Calu3 (cell line): ENCODE results near the gene TRDN. TPM values are rescaled to one million over a fixed set of nuclear protein-coding genes. Genes with fewer than 3 reads are reported as not detected.

Source experiments
- BruUV-seq: library from RNA; stranded (reverse); fragments of 400-500 nt; replicated peaks from 2 replicates; lab custom pipeline; 2021; lab: Mats Ljungman, UMichigan
- CTCF ChIA-PET: fragments of 300-600 bp; sonication (Branson Sonifier 250); formaldehyde crosslinking; loops from one replicate; lab custom pipeline; 2022; ENCODE audit warnings: antibody characterized with exemption; lab: Charles Lee
- DNase-seq: peaks from one replicate; pipeline ENCODE4 v3.0.0; 2022
- H3K27ac Mint-ChIP-seq: one replicate; pipeline ENCODE4 v1.8.0; 2022; ENCODE audit warnings: mixed read lengths; ENCODE audit not compliant: unreplicated experiment
- H3K27me3 Mint-ChIP-seq: one replicate; pipeline ENCODE4 v1.8.0; 2022; ENCODE audit warnings: mixed read lengths; ENCODE audit not compliant: unreplicated experiment
- H3K36me3 Mint-ChIP-seq: one replicate; pipeline ENCODE4 v1.8.0; 2022; ENCODE audit warnings: mild to moderate bottlenecking, moderate library complexity, mixed read lengths; ENCODE audit not compliant: insufficient read depth, unreplicated experiment
- H3K4me1 Mint-ChIP-seq: one replicate; pipeline ENCODE4 v1.8.0; 2022; ENCODE audit warnings: mild to moderate bottlenecking, low read depth, mixed read lengths; ENCODE audit not compliant: unreplicated experiment
- H3K4me3 Mint-ChIP-seq: one replicate; pipeline ENCODE4 v1.8.0; 2022; ENCODE audit warnings: mild to moderate bottlenecking, low read depth, moderate library complexity, mixed read lengths; ENCODE audit not compliant: unreplicated experiment
- H3K9me3 Mint-ChIP-seq: one replicate; pipeline ENCODE4 v1.8.0; 2022; ENCODE audit warnings: low read depth, mixed read lengths; ENCODE audit not compliant: unreplicated experiment
- intact Hi-C: fragments of 100-400 bp; cut with micrococcal nuclease; formaldehyde crosslinking; loops from one replicate; pipeline ENCODE4 v1.10.0; 2022; ENCODE audit not compliant: unreplicated experiment
- total RNA-seq: library from RNA; stranded (reverse); gene quantifications from 2 replicates; pipeline ENCODE4 v1.2.3, GENCODE V29; 2022
- TF ChIP-seq, protein P1 (sequence below): fragments of 200-600 bp; IDR thresholded peaks from one replicate; pipeline ENCODE4 v1.8.0; 2022; ENCODE audit warnings: antibody characterized with exemption; ENCODE audit not compliant: unreplicated experiment

Gene TRDN
- total RNA-seq, 1 experiment from 2014 or later, result not detected

DNA sequence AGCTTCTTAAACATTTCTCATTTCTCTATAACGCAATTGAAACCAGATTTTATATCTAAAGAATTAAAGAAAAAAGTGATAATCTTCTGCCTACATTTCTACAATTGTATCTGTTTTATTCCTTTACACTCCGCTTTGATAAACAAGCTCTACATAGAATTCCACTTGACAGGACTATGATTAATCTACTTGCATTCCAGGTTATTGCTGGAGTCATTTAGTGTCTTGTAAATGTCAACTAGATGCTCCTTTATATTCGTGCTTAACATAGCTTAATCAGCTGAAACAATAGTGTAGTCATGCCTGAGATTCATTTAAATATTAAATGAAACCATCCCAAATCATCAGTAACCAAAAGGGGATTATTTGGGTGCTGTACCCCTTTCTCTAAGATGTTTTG, 284.0 kb downstream of the TRDN start:
- H3K4me3 Mint-ChIP-seq, result no peak overlapping the region
- no TSS peak for BruUV-seq
- H3K36me3 Mint-ChIP-seq, result no peaks in the 10 kb centered on the region
- no peaks in the 10 kb centered on the region for H3K4me1 Mint-ChIP-seq
- H3K9me3 Mint-ChIP-seq, result no peaks in the 10 kb centered on the region
- H3K27me3 Mint-ChIP-seq, result no peaks in the 10 kb centered on the region
- intact Hi-C loops, result no loop called here
- TF ChIP-seq, protein P1, sequence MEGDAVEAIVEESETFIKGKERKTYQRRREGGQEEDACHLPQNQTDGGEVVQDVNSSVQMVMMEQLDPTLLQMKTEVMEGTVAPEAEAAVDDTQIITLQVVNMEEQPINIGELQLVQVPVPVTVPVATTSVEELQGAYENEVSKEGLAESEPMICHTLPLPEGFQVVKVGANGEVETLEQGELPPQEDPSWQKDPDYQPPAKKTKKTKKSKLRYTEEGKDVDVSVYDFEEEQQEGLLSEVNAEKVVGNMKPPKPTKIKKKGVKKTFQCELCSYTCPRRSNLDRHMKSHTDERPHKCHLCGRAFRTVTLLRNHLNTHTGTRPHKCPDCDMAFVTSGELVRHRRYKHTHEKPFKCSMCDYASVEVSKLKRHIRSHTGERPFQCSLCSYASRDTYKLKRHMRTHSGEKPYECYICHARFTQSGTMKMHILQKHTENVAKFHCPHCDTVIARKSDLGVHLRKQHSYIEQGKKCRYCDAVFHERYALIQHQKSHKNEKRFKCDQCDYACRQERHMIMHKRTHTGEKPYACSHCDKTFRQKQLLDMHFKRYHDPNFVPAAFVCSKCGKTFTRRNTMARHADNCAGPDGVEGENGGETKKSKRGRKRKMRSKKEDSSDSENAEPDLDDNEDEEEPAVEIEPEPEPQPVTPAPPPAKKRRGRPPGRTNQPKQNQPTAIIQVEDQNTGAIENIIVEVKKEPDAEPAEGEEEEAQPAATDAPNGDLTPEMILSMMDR, result no peak
- no peak for DNase-seq
- CTCF ChIA-PET, result interaction anchor here (0.7 kb wide), 1 partner anchor 28 kb away, joined by 3 read pairs; no protein-coding TSS in a partner anchor
- no peak overlapping the region for H3K27ac Mint-ChIP-seq

GRCh38 chr6:123352279-123352678, 284.5 kb downstream of the TRDN start:
- Mint-ChIP-seq H3K4me3 (no peak overlapping the region), H3K27me3 (no peaks in the 10 kb centered on the region), H3K36me3 (no peaks in the 10 kb centered on the region), H3K9me3 (no peaks in the 10 kb centered on the region), H3K27ac (no peak overlapping the region), H3K4me1 (no peaks in the 10 kb centered on the region)
- TF ChIP-seq, protein P1, result no peak
- CTCF ChIA-PET, result interaction anchor here (0.7 kb wide), 1 partner anchor 28 kb away, joined by 3 read pairs; no protein-coding TSS in a partner anchor
- BruUV-seq, result no TSS peak
- intact Hi-C loops, result no loop called here
- DNase-seq, result no peak

DNA sequence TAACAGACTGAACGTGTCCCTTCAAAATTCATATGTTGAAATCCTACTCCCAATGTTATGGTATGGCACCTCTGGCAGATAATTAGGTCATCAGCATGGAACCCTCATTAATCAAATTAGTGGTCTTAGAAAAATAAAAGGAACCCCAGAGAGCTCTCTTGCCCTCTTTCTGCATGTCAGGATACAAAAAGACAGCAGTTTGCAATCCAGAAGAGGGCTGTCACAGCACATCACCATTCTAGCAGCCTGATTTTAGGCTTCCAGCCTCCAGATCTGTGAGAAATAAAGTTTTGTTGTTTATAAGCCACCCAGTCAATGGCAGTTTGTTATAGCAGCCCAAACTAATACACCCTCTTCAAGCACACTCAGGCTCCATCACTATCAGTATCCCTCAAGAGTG, 292.9 kb downstream of the TRDN start:
- BruUV-seq, result no TSS peak
- Mint-ChIP-seq H3K27me3 (no peaks in the 10 kb centered on the region), H3K4me1 (no peaks in the 10 kb centered on the region), H3K9me3 (no peaks in the 10 kb centered on the region), H3K36me3 (no peaks in the 10 kb centered on the region), H3K27ac (no peak overlapping the region), H3K4me3 (no peak overlapping the region)
- TF ChIP-seq, protein P1, result no peak
- CTCF ChIA-PET, result no interaction called here
- intact Hi-C loops, result no loop called here
- no peak for DNase-seq

- no TSS peak for BruUV-seq
- CTCF ChIA-PET, result no interaction called here
- Mint-ChIP-seq H3K27ac (no peak overlapping the region), H3K9me3 (no peaks in the 10 kb centered on the region), H3K4me3 (no peak overlapping the region), H3K4me1 (no peaks in the 10 kb centered on the region), H3K27me3 (no peaks in the 10 kb centered on the region), H3K36me3 (no peaks in the 10 kb centered on the region)
- intact Hi-C loops, result no loop called here
- TF ChIP-seq, protein P1, result no peak
- DNase-seq, result no peak
These were observed 298.4 kb downstream of the TRDN start for GRCh38 chr6:123338394-123338793.
